ENCODE measurements around the gene ZNF75A.

Gene ZNF75A

GRCh38 chr16:3295783-3296182 lies 9.5 kb upstream of the ZNF75A start:
- Histone ChIP-seq H3K9ac (no peak overlapping the region), H3K27me3 (no peaks in the 10 kb centered on the region; a peak in 1 of 22 replicates), H3K9me3 (replicated peaks in 1 of 11) (peaks cover 86 to 100% (median 96%) of the 10 kb centered on the region in 11 experiments), H3K4me1 (no peaks in the 10 kb centered on the region), H3K27ac (no peak overlapping the region), H3K4me2 (no peak overlapping the region), H4K20me1 (peaks cover 0 to 42% (median 0%) of the 10 kb centered on the region in 11 experiments; a peak in 4 of 22 replicates), H3K36me3 (peaks cover 86 to 98% (median 94%) of the 10 kb centered on the region in 11 experiments), H3K4me3 (peak overlapping the region in 1 of 10 experiments; percentile 27; a peak in 1 of 20 replicates)
- no peak for TF ChIP-seq Cebpa-rat (IDR thresholded peaks at IDR 0.05)

- Histone ChIP-seq H3K4me2 (peak overlapping the region in 6 of 11 experiments; percentile 82 to 91 (median 86); a peak in 9 of 22 replicates), H3K9me3 (replicated peaks in 1 of 11) (peaks cover 82 to 100% (median 94%) of the 10 kb centered on the region in 11 experiments), H3K4me3 (peak overlapping the region; percentile 57 to 81 (median 74); a peak in 16 of 20 replicates), H3K27me3 (no peaks in the 10 kb centered on the region), H4K20me1 (no peaks in the 10 kb centered on the region), H3K9ac (no peak overlapping the region), H3K4me1 (peaks cover 5 to 16% (median 12%) of the 10 kb centered on the region in 10 experiments; a peak in 14 of 20 replicates), H3K27ac (no peak overlapping the region; a peak in 1 of 22 replicates), H3K36me3 (peaks cover 71 to 88% (median 77%) of the 10 kb centered on the region in 11 experiments)
- TF ChIP-seq Cebpa-rat (IDR thresholded peaks at IDR 0.05), result no peak
Measured at GRCh38 chr16:3304370-3304769, 927 bp upstream of the ZNF75A start.

- Histone ChIP-seq H3K4me2 (peak overlapping the region; percentile 82 to 95 (median 87)), H3K36me3 (peaks cover 71 to 88% (median 77%) of the 10 kb centered on the region in 11 experiments), H3K27me3 (no peaks in the 10 kb centered on the region), H4K20me1 (no peaks in the 10 kb centered on the region), H3K4me1 (peaks cover 5 to 16% (median 12%) of the 10 kb centered on the region in 10 experiments; a peak in 14 of 20 replicates), H3K27ac (peak overlapping the region; percentile 86 to 98 (median 93)), H3K4me3 (peak overlapping the region; percentile 57 to 81 (median 74)), H3K9ac (peak overlapping the region; percentile 83 to 94 (median 90)), H3K9me3 (replicated peaks in 1 of 11) (peaks cover 91 to 100% (median 95%) of the 10 kb centered on the region in 11 experiments)
- TF ChIP-seq Cebpa-rat (IDR thresholded peaks at IDR 0.05), result no peak
Measured at GRCh38 chr16:3306078-3306477, 781 bp downstream of the ZNF75A start.

GRCh38 chr16:3311496-3311895 lies 6.2 kb downstream of the ZNF75A start:
- H3K4me2 ChIP-seq, result no peak overlapping the region
- peaks cover 0 to 3% (median 0%) of the 10 kb centered on the region in 10 experiments; a peak in 3 of 20 replicates for H3K4me1 ChIP-seq
- no peaks in the 10 kb centered on the region for H4K20me1 ChIP-seq
- no peak for TF ChIP-seq Cebpa-rat (IDR thresholded peaks at IDR 0.05)
- H3K4me3 ChIP-seq, result no peak overlapping the region
- no peak overlapping the region for H3K27ac ChIP-seq
- H3K9ac ChIP-seq, result no peak overlapping the region
- peaks cover 100% of the 10 kb centered on the region in 11 experiments for H3K9me3 ChIP-seq (replicated peaks in 1 of 11)
- H3K36me3 ChIP-seq, result peaks cover 99 to 100% (median 100%) of the 10 kb centered on the region in 11 experiments
- H3K27me3 ChIP-seq, result no peaks in the 10 kb centered on the region

GRCh38 chr16:3317315-3317999 lies 12.2 kb downstream of the ZNF75A start:
- Histone ChIP-seq H3K36me3 (peaks cover 71 to 93% (median 80%) of the 10 kb centered on the region in 11 experiments), H3K4me1 (no peaks in the 10 kb centered on the region), H3K27ac (no peak overlapping the region), H3K27me3 (no peaks in the 10 kb centered on the region), H3K4me2 (no peak overlapping the region), H3K9ac (no peak overlapping the region), H3K9me3 (replicated peaks in 1 of 11) (peaks cover 100% of the 10 kb centered on the region in 11 experiments), H4K20me1 (no peaks in the 10 kb centered on the region), H3K4me3 (peak overlapping the region; percentile 16 to 56 (median 36); a peak in 15 of 20 replicates)
- no peak for TF ChIP-seq Cebpa-rat (IDR thresholded peaks at IDR 0.05)

- Histone ChIP-seq H3K36me3 (peaks cover 28 to 54% (median 39%) of the 10 kb centered on the region in 11 experiments), H3K9me3 (replicated peaks in 1 of 11) (peaks cover 78 to 96% (median 90%) of the 10 kb centered on the region in 11 experiments), H3K4me2 (no peak overlapping the region)
Measured at GRCh38 chr16:3321816-3322215, 16.5 kb downstream of the ZNF75A start.

GRCh38 chr16:3327514-3327913 lies 22.2 kb downstream of the ZNF75A start:
- Histone ChIP-seq H3K27me3 (no peaks in the 10 kb centered on the region), H3K27ac (no peak overlapping the region), H3K9ac (no peak overlapping the region), H3K4me3 (no peak overlapping the region), H3K36me3 (peaks cover 0 to 6% (median 0%) of the 10 kb centered on the region in 11 experiments; a peak in 1 of 22 replicates), H3K4me2 (no peak overlapping the region), H4K20me1 (no peaks in the 10 kb centered on the region), H3K4me1 (no peaks in the 10 kb centered on the region), H3K9me3 (replicated peaks in 1 of 11) (peaks cover 40 to 79% (median 51%) of the 10 kb centered on the region in 11 experiments)
- TF ChIP-seq Cebpa-rat (IDR thresholded peaks at IDR 0.05), result no peak

More at GRCh38 chr16:3321816-3322215, 16.5 kb downstream of the ZNF75A start:
- 0 out of 22 replicates have a peak overlapping the region, but pooled peaks of 1 of the 11 experiments have one; percentile 1 for H3K27ac ChIP-seq
- no peaks in the 10 kb centered on the region for H3K27me3 ChIP-seq
- no peak overlapping the region for H3K9ac ChIP-seq
- no peaks in the 10 kb centered on the region for H3K4me1 ChIP-seq
- no peak for TF ChIP-seq Cebpa-rat (IDR thresholded peaks at IDR 0.05)
- no peak overlapping the region for H3K4me3 ChIP-seq
- no peaks in the 10 kb centered on the region for H4K20me1 ChIP-seq

GRCh38 chr16:3328104-3328503 lies 22.8 kb downstream of the ZNF75A start:
- H3K4me3 ChIP-seq, result no peak overlapping the region
- H4K20me1 ChIP-seq, result no peaks in the 10 kb centered on the region
- H3K9ac ChIP-seq, result no peak overlapping the region
- H3K36me3 ChIP-seq, result peaks cover 0 to 6% (median 0%) of the 10 kb centered on the region in 11 experiments; a peak in 1 of 22 replicates
- peaks cover 34 to 78% (median 45%) of the 10 kb centered on the region in 11 experiments for H3K9me3 ChIP-seq (replicated peaks in 1 of 11)
- H3K27ac ChIP-seq, result no peak overlapping the region
- no peaks in the 10 kb centered on the region for H3K4me1 ChIP-seq
- TF ChIP-seq Cebpa-rat (IDR thresholded peaks at IDR 0.05), result no peak
- H3K27me3 ChIP-seq, result no peaks in the 10 kb centered on the region
- H3K4me2 ChIP-seq, result no peak overlapping the region

- TF ChIP-seq Cebpa-rat (IDR thresholded peaks at IDR 0.05), result no peak
- no peaks in the 10 kb centered on the region for H4K20me1 ChIP-seq
- no peak overlapping the region for H3K4me2 ChIP-seq
- no peaks in the 10 kb centered on the region for H3K4me1 ChIP-seq
- no peak overlapping the region for H3K9ac ChIP-seq
- no peak overlapping the region for H3K27ac ChIP-seq
- H3K27me3 ChIP-seq, result no peaks in the 10 kb centered on the region
- peaks cover 34 to 78% (median 45%) of the 10 kb centered on the region in 11 experiments for H3K9me3 ChIP-seq (replicated peaks in 1 of 11)
- H3K4me3 ChIP-seq, result no peak overlapping the region
- peaks cover 0 to 6% (median 0%) of the 10 kb centered on the region in 11 experiments; a peak in 1 of 22 replicates for H3K36me3 ChIP-seq
Measured at GRCh38 chr16:3328643-3329042, 23.3 kb downstream of the ZNF75A start.
